ENCODE data around the gene IFNG. TPM values are rescaled to one million over a fixed set of nuclear protein-coding genes. Genes with fewer than 3 reads are reported as not detected.

Gene IFNG
- total and polyA plus RNA-seq, 2 experiments from 2014 or later = not detected

GRCh38 chr12:68203460-68203875 is 43.9 kb upstream of the IFNG start:
- no peak for DNase-seq (ENCODE audit: low spot score)
- Histone ChIP-seq H3K4me3 (no peak overlapping the region), H3K9me2 (replicated peaks; ENCODE audit: insufficient read depth) (no peaks in the 10 kb centered on the region), H2AFZ (no peak overlapping the region), H3K36me3 (replicated peaks; ENCODE audit: insufficient read depth, low read depth) (no peaks in the 10 kb centered on the region), H3K27ac (no peak overlapping the region), H3K27me3 (peaks cover 3% of the 10 kb centered on the region), H4K20me1 (ENCODE audit: insufficient read depth, poor library complexity, severe bottlenecking) (no peaks in the 10 kb centered on the region), H3K4me1 (ENCODE audit: insufficient read depth) (no peaks in the 10 kb centered on the region), H3K9me3 (ENCODE audit: low read depth) (no peaks in the 10 kb centered on the region), H3K79me2 (no peaks in the 10 kb centered on the region), H3K4me2 (no peak overlapping the region)
- no peak for TF ChIP-seq CTCF (IDR thresholded peaks at IDR 0.05; ENCODE audit: poor library complexity)
- no peak for TF ChIP-seq EZH2phosphoT487 (IDR thresholded peaks at IDR 0.05; ENCODE audit: low read depth, severe bottlenecking, unreplicated experiment)
- TF ChIP-seq EZH2 (IDR thresholded peaks at IDR 0.05; ENCODE audit: borderline replicate concordance) = no peak
- WGBS (ENCODE audit: low lambda C conversion rate, missing lambda C conversion rate) = 33% methylated on average over 5 of the region's 5 CpGs

- Histone ChIP-seq H3K9me3 (ENCODE audit: low read depth) (no peaks in the 10 kb centered on the region), H4K20me1 (ENCODE audit: insufficient read depth, poor library complexity, severe bottlenecking) (no peaks in the 10 kb centered on the region), H3K27me3 (no peaks in the 10 kb centered on the region), H3K9me2 (replicated peaks; ENCODE audit: insufficient read depth) (no peaks in the 10 kb centered on the region), H3K27ac (no peak overlapping the region), H3K4me1 (ENCODE audit: insufficient read depth) (no peaks in the 10 kb centered on the region), H3K36me3 (replicated peaks; ENCODE audit: insufficient read depth, low read depth) (no peaks in the 10 kb centered on the region), H3K4me2 (no peak overlapping the region), H3K79me2 (no peaks in the 10 kb centered on the region), H3K4me3 (no peak overlapping the region), H2AFZ (no peak overlapping the region)
- DNase-seq (ENCODE audit: low spot score) = no peak
- TF ChIP-seq EZH2phosphoT487 (IDR thresholded peaks at IDR 0.05; ENCODE audit: low read depth, severe bottlenecking, unreplicated experiment) (no peak), EZH2 (IDR thresholded peaks at IDR 0.05; ENCODE audit: borderline replicate concordance) (no peak), CTCF (IDR thresholded peaks at IDR 0.05; ENCODE audit: poor library complexity) (no peak)
- WGBS (ENCODE audit: low lambda C conversion rate, missing lambda C conversion rate) = 63% methylated on average over 2 of the region's 2 CpGs
Observed at GRCh38 chr12:68200854-68201253, 41.3 kb upstream of the IFNG start.

- Histone ChIP-seq H3K27me3 (no peaks in the 10 kb centered on the region), H3K79me2 (no peaks in the 10 kb centered on the region), H3K9me3 (ENCODE audit: low read depth) (no peaks in the 10 kb centered on the region), H3K4me1 (ENCODE audit: insufficient read depth) (no peaks in the 10 kb centered on the region), H3K27ac (no peak overlapping the region), H4K20me1 (ENCODE audit: insufficient read depth, poor library complexity, severe bottlenecking) (no peaks in the 10 kb centered on the region), H3K4me3 (no peak overlapping the region), H3K9me2 (replicated peaks; ENCODE audit: insufficient read depth) (no peaks in the 10 kb centered on the region), H3K4me2 (no peak overlapping the region), H2AFZ (no peak overlapping the region), H3K36me3 (replicated peaks; ENCODE audit: insufficient read depth, low read depth) (no peaks in the 10 kb centered on the region)
- DNase-seq (ENCODE audit: low spot score) = no peak
- no peak for TF ChIP-seq EZH2phosphoT487 (IDR thresholded peaks at IDR 0.05; ENCODE audit: low read depth, severe bottlenecking, unreplicated experiment)
- TF ChIP-seq EZH2 (IDR thresholded peaks at IDR 0.05; ENCODE audit: borderline replicate concordance) = no peak
- TF ChIP-seq CTCF (IDR thresholded peaks at IDR 0.05; ENCODE audit: poor library complexity) = no peak
- 85% methylated on average over 1 of the region's 1 CpG for WGBS (ENCODE audit: low lambda C conversion rate, missing lambda C conversion rate)
Observed at GRCh38 chr12:68199127-68199526, 39.6 kb upstream of the IFNG start.

Data from hepatocyte (in vitro differentiated cells).